Measurements from ENCODE around the gene PLPPR5. TPM values are rescaled to one million over a fixed set of nuclear protein-coding genes. Genes with fewer than 3 reads are reported as not detected.

The PLPPR5 gene
- total RNA-seq, 1 experiment from 2014 or later = not detected

DNA sequence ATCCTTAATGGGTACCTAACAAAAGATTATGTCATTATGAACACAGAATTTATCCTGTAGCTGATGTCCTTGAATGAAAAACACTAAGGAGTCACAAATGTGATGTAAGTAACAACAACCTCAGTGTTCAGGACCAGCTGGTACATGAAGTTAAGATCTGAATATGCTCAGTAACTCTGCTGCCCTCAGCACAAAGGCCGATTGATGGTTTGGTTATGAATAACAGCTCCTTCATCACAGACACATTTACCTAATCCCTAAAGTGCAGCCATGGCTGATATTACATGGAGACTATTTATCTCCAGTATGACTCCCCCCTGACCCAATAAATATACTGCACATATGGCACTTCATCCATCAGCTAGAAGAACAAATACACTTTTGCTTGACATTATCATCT, 75.2 kb downstream of the PLPPR5 start:
- CTCF ChIA-PET = no interaction called here
- H3K4me3 ChIP-seq = no peak overlapping the region
- no peaks in the 10 kb centered on the region for H4K20me1 ChIP-seq (ENCODE audit: insufficient read depth)
- no peaks in the 10 kb centered on the region for H3K27me3 ChIP-seq (ENCODE audit: insufficient read depth, low read depth)
- no peaks in the 10 kb centered on the region for H3K9me3 ChIP-seq (ENCODE audit: insufficient read depth, low read depth)
- no peak overlapping the region for H3K4me2 ChIP-seq
- H3K9me2 ChIP-seq (ENCODE audit: insufficient read depth) = no peaks in the 10 kb centered on the region
- intact Hi-C loops (cut with micrococcal nuclease; ENCODE audit: unreplicated experiment) = no loop called here
- no TSS peak for BruUV-seq (replicated peaks)
- POLR2A ChIA-PET (ENCODE audit: unreplicated experiment) = no interaction called here
- TF ChIP-seq EZH2 (IDR thresholded peaks at IDR 0.05; ENCODE audit: low read depth) = no peak
- TF ChIP-seq, protein P1, sequence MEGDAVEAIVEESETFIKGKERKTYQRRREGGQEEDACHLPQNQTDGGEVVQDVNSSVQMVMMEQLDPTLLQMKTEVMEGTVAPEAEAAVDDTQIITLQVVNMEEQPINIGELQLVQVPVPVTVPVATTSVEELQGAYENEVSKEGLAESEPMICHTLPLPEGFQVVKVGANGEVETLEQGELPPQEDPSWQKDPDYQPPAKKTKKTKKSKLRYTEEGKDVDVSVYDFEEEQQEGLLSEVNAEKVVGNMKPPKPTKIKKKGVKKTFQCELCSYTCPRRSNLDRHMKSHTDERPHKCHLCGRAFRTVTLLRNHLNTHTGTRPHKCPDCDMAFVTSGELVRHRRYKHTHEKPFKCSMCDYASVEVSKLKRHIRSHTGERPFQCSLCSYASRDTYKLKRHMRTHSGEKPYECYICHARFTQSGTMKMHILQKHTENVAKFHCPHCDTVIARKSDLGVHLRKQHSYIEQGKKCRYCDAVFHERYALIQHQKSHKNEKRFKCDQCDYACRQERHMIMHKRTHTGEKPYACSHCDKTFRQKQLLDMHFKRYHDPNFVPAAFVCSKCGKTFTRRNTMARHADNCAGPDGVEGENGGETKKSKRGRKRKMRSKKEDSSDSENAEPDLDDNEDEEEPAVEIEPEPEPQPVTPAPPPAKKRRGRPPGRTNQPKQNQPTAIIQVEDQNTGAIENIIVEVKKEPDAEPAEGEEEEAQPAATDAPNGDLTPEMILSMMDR (conservative IDR thresholded peaks at IDR 0.05) = no peak
- no peaks in the 10 kb centered on the region for H3F3A ChIP-seq (ENCODE audit: insufficient read depth, low read depth)
- DNase-seq = no peak
- H3K36me3 ChIP-seq (ENCODE audit: low read depth) = no peaks in the 10 kb centered on the region
- H3K27ac ChIP-seq = no peak overlapping the region
- H3K4me1 ChIP-seq (replicated peaks; ENCODE audit: insufficient read depth) = no peaks in the 10 kb centered on the region
- no peaks in the 10 kb centered on the region for H3K79me2 ChIP-seq (ENCODE audit: low read depth)
- no peak overlapping the region for H2AFZ ChIP-seq

DNA sequence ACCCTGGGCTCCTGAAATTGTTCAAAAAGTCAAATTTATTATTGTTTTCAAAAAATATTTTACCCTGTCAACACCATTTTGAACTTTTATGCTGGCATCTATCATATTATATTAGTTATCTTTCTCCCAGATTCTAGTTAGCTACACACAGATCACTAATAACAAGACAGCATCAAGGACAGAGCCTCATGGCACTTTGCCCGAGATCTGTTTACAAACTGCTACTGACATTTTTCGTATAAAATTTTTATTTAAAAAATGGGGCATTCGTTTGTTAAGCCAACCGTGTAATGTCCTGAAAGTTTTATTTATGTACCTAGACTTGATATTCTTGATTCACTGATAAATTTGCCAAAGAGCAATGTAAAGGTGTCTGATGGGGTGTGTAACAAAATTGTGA, 78.1 kb downstream of the PLPPR5 start:
- Histone ChIP-seq H2AFZ (no peak overlapping the region), H3K4me2 (no peak overlapping the region), H3K4me1 (replicated peaks; ENCODE audit: insufficient read depth) (no peaks in the 10 kb centered on the region), H3F3A (ENCODE audit: insufficient read depth, low read depth) (no peaks in the 10 kb centered on the region), H4K20me1 (ENCODE audit: insufficient read depth) (no peaks in the 10 kb centered on the region), H3K27ac (no peak overlapping the region), H3K79me2 (ENCODE audit: low read depth) (no peaks in the 10 kb centered on the region), H3K4me3 (no peak overlapping the region), H3K36me3 (ENCODE audit: low read depth) (no peaks in the 10 kb centered on the region), H3K9me2 (ENCODE audit: insufficient read depth) (no peaks in the 10 kb centered on the region), H3K9me3 (ENCODE audit: insufficient read depth, low read depth) (no peaks in the 10 kb centered on the region), H3K27me3 (ENCODE audit: insufficient read depth, low read depth) (no peaks in the 10 kb centered on the region)
- no peak for DNase-seq
- BruUV-seq (replicated peaks) = no TSS peak
- TF ChIP-seq, protein P1 (conservative IDR thresholded peaks at IDR 0.05) = no peak
- TF ChIP-seq EZH2 (IDR thresholded peaks at IDR 0.05; ENCODE audit: low read depth) = no peak
- ChIA-PET POLR2A (ENCODE audit: unreplicated experiment) (no interaction called here), CTCF (no interaction called here)
- intact Hi-C loops (cut with micrococcal nuclease; ENCODE audit: unreplicated experiment) = no loop called here

DNA sequence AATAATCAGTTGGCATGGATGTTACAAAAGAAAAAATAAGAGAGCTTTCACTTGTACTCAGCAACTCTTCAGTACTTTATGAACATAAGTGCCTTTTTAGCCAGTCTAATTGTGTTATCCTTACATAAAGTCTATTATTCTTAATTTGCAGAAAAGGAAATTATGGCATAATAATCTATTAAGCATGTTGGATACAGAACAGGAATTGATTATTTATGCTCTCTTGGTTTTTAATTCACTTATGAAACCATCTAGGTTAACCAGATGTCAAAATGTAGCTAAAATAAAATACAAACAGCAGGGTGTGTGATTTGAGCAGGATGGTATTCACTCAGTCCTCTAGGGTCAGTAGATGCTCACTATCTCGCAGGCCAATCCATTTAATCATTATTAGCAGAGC, 79.7 kb downstream of the PLPPR5 start:
- no TSS peak for BruUV-seq (replicated peaks)

More for the DNA sequence above, 79.7 kb downstream of the PLPPR5 start:
- TF ChIP-seq, protein P1 (conservative IDR thresholded peaks at IDR 0.05) = no peak
- no peak for TF ChIP-seq EZH2 (IDR thresholded peaks at IDR 0.05; ENCODE audit: low read depth)
- Histone ChIP-seq H3K4me2 (no peak overlapping the region), H3K27me3 (ENCODE audit: insufficient read depth, low read depth) (no peaks in the 10 kb centered on the region), H3K9me2 (ENCODE audit: insufficient read depth) (no peaks in the 10 kb centered on the region), H3K27ac (no peak overlapping the region), H3K79me2 (ENCODE audit: low read depth) (no peaks in the 10 kb centered on the region), H3K4me3 (no peak overlapping the region), H2AFZ (no peak overlapping the region), H3K36me3 (ENCODE audit: low read depth) (no peaks in the 10 kb centered on the region), H3K4me1 (replicated peaks; ENCODE audit: insufficient read depth) (no peaks in the 10 kb centered on the region), H3K9me3 (ENCODE audit: insufficient read depth, low read depth) (no peaks in the 10 kb centered on the region), H4K20me1 (ENCODE audit: insufficient read depth) (no peaks in the 10 kb centered on the region), H3F3A (ENCODE audit: insufficient read depth, low read depth) (no peaks in the 10 kb centered on the region)
- POLR2A ChIA-PET (ENCODE audit: unreplicated experiment) = no interaction called here
- CTCF ChIA-PET = no interaction called here
- DNase-seq = no peak
- intact Hi-C loops (cut with micrococcal nuclease; ENCODE audit: unreplicated experiment) = no loop called here
